HEK293 (cell line): ENCODE results near the gene ZG16.

ENCODE experiments used
- CTCF ChIA-PET: fragments of 350-600 bp; formaldehyde crosslinking; extraction: SDS; loops from one replicate; lab custom pipeline; 2021; ENCODE audit warnings: antibody characterized with exemption; lab: Yijun Ruan, JAX
- POLR2A ChIA-PET: fragments of 300-600 bp; formaldehyde crosslinking; extraction: SDS; loops from one replicate; lab custom pipeline; 2020; ENCODE audit warnings: antibody characterized with exemption, inconsistent platforms; lab: Yijun Ruan, JAX
- H3K27ac ChIP-seq: fragments of 200-500 bp; sonication (Bioruptor generic); 2 replicates; pipeline ENCODE4 v1.5.1; 2014; ENCODE audit warnings: low read depth, low read length, control low read depth, inconsistent platforms; ENCODE audit errors: extremely low read depth
- H3K36me3 ChIP-seq, 2 experiments: fragments of 200-500 bp in 1 of 2; sonication (Bioruptor generic) in 1 of 2; 1 replicate in 1 of 2; 2 replicates in 1 of 2; pipeline ENCODE4 v1.5.1; 2014 to 2017; ENCODE audit warnings: inconsistent platforms in 2 of 2, low read length in 2 of 2; ENCODE audit not compliant: control insufficient read depth in 2 of 2, insufficient read depth in 1 of 2
- H3K4me1 ChIP-seq: fragments of 200-500 bp; sonication (Bioruptor generic); 2 replicates; pipeline ENCODE4 v1.5.1; 2014; ENCODE audit warnings: mild to moderate bottlenecking, low read length, inconsistent platforms; ENCODE audit not compliant: control insufficient read depth, insufficient read depth
- H3K4me3 ChIP-seq: 2 replicates; pipeline ENCODE4 v1.5.1; 2011; ENCODE audit warnings: low read depth, mild to moderate bottlenecking, control low read depth, low read length, moderate library complexity
- H3K9me3 ChIP-seq: fragments of 200-500 bp; sonication (Bioruptor generic); 2 replicates; pipeline ENCODE4 v1.5.1; 2014; ENCODE audit warnings: low read depth, low read length, inconsistent platforms; ENCODE audit not compliant: control insufficient read depth, insufficient read depth
- GFI1B ChIP-seq: fragments of 450-650 bp; formaldehyde crosslinking; IDR thresholded peaks from 2 replicates; pipeline ENCODE4 v1.5.1; 2016; ENCODE audit warnings: missing biosample characterization, missing genetic modification characterization
- KLF8 ChIP-seq: fragments of 450-650 bp; formaldehyde crosslinking; IDR thresholded peaks from 2 replicates; pipeline ENCODE4 v1.5.1; 2016; ENCODE audit warnings: missing biosample characterization, missing genetic modification characterization
- REPIN1 ChIP-seq: fragments of 450-650 bp; formaldehyde crosslinking; IDR thresholded peaks from 2 replicates; pipeline ENCODE4 v1.5.1; 2017; ENCODE audit warnings: missing biosample characterization, missing genetic modification characterization, low read depth
- SCRT1 ChIP-seq: fragments of 450-650 bp; formaldehyde crosslinking; IDR thresholded peaks from 2 replicates; pipeline ENCODE4 v1.5.1; 2016; ENCODE audit warnings: missing biosample characterization, missing genetic modification characterization, borderline replicate concordance
- TCF7L2 ChIP-seq: IDR thresholded peaks from 2 replicates; pipeline ENCODE4 v1.6.1; 2011; ENCODE audit warnings: low read depth, mild to moderate bottlenecking, inconsistent platforms, low read length, moderate library complexity, borderline replicate concordance
- TRIM28 ChIP-seq: IDR thresholded peaks from 2 replicates; pipeline ENCODE4 v1.6.1; 2011; ENCODE audit warnings: low read length, control low read depth, borderline replicate concordance
- ZNF10 ChIP-seq: fragments of 450-650 bp; formaldehyde crosslinking; IDR thresholded peaks from 2 replicates; pipeline ENCODE4 v1.5.1; 2017; ENCODE audit warnings: missing biosample characterization, missing genetic modification characterization
- ZNF138 ChIP-seq: fragments of 450-650 bp; formaldehyde crosslinking; IDR thresholded peaks from 2 replicates; pipeline ENCODE4 v1.5.1; 2016; ENCODE audit warnings: missing biosample characterization, missing genetic modification characterization, borderline replicate concordance
- ZNF169 ChIP-seq: fragments of 450-650 bp; formaldehyde crosslinking; IDR thresholded peaks from 2 replicates; pipeline ENCODE4 v1.5.1; 2016; ENCODE audit warnings: missing biosample characterization, missing genetic modification characterization
- ZNF248 ChIP-seq: fragments of 450-650 bp; formaldehyde crosslinking; IDR thresholded peaks from 2 replicates; pipeline ENCODE4 v1.5.1; 2017; ENCODE audit warnings: missing biosample characterization, missing genetic modification characterization
- ZNF354C ChIP-seq: fragments of 450-650 bp; formaldehyde crosslinking; IDR thresholded peaks from 2 replicates; pipeline ENCODE4 v1.5.1; 2016; ENCODE audit warnings: missing biosample characterization, missing genetic modification characterization, low read depth, borderline replicate concordance
- ZNF366 ChIP-seq: fragments of 450-650 bp; formaldehyde crosslinking; conservative IDR thresholded peaks from 2 replicates; pipeline ENCODE4 v1.5.1; 2016; ENCODE audit warnings: missing biosample characterization, missing genetic modification characterization
- ZNF391 ChIP-seq: fragments of 450-650 bp; formaldehyde crosslinking; IDR thresholded peaks from 2 replicates; pipeline ENCODE4 v1.5.1; 2016; ENCODE audit warnings: low read depth, missing biosample characterization, missing genetic modification characterization, borderline replicate concordance
- ZNF426 ChIP-seq: fragments of 450-650 bp; formaldehyde crosslinking; IDR thresholded peaks from 2 replicates; pipeline ENCODE4 v1.5.1; 2017; ENCODE audit warnings: missing biosample characterization, missing genetic modification characterization, mild to moderate bottlenecking, inconsistent platforms, moderate library complexity
- ZNF473 ChIP-seq: fragments of 450-650 bp; formaldehyde crosslinking; IDR thresholded peaks from 2 replicates; pipeline ENCODE4 v1.5.1; 2017; ENCODE audit warnings: missing biosample characterization, missing genetic modification characterization
- ZNF501 ChIP-seq: fragments of 450-650 bp; formaldehyde crosslinking; IDR thresholded peaks from 2 replicates; pipeline ENCODE4 v1.5.1; 2016; ENCODE audit warnings: missing biosample characterization, missing genetic modification characterization
- ZNF510 ChIP-seq: fragments of 450-650 bp; formaldehyde crosslinking; IDR thresholded peaks from 2 replicates; pipeline ENCODE4 v1.5.1; 2018; ENCODE audit warnings: mild to moderate bottlenecking, missing genetic modification characterization, missing biosample characterization; ENCODE audit not compliant: insufficient replicate concordance
- ZNF521 ChIP-seq: fragments of 450-650 bp; formaldehyde crosslinking; IDR thresholded peaks from 2 replicates; pipeline ENCODE4 v1.5.1; 2017; ENCODE audit warnings: missing biosample characterization, mild to moderate bottlenecking, missing genetic modification characterization
- ZNF561 ChIP-seq: fragments of 450-650 bp; IDR thresholded peaks from 2 replicates; pipeline ENCODE4 v1.5.1; 2018; ENCODE audit warnings: missing biosample characterization, missing genetic modification characterization, borderline replicate concordance
- ZNF701 ChIP-seq: fragments of 450-650 bp; formaldehyde crosslinking; IDR thresholded peaks from 2 replicates; pipeline ENCODE4 v1.5.1; 2016; ENCODE audit warnings: missing biosample characterization, missing genetic modification characterization
- ZNF707 ChIP-seq: fragments of 450-650 bp; formaldehyde crosslinking; IDR thresholded peaks from 2 replicates; pipeline ENCODE4 v1.5.1; 2016; ENCODE audit warnings: missing biosample characterization, missing genetic modification characterization
- TF ChIP-seq, protein P1 (sequence below): fragments of 450-650 bp; formaldehyde crosslinking; IDR thresholded peaks from 2 replicates; pipeline ENCODE4 v1.5.1; 2017; ENCODE audit warnings: missing biosample characterization, mild to moderate bottlenecking, missing genetic modification characterization, moderate library complexity
- TF ChIP-seq, protein P2 (sequence below): fragments of 450-650 bp; formaldehyde crosslinking; IDR thresholded peaks from 2 replicates; pipeline ENCODE4 v1.5.1; 2016; ENCODE audit warnings: missing biosample characterization, missing genetic modification characterization, low read depth
- TF ChIP-seq, protein P3 (sequence below): fragments of 450-650 bp; formaldehyde crosslinking; IDR thresholded peaks from 2 replicates; pipeline ENCODE4 v1.5.1; 2017; ENCODE audit warnings: missing biosample characterization, missing genetic modification characterization
- TF ChIP-seq, protein P4 (sequence below): fragments of 450-650 bp; formaldehyde crosslinking; IDR thresholded peaks from 2 replicates; pipeline ENCODE4 v1.5.1; 2016; ENCODE audit warnings: missing biosample characterization, missing genetic modification characterization

ZG16 gene

DNA sequence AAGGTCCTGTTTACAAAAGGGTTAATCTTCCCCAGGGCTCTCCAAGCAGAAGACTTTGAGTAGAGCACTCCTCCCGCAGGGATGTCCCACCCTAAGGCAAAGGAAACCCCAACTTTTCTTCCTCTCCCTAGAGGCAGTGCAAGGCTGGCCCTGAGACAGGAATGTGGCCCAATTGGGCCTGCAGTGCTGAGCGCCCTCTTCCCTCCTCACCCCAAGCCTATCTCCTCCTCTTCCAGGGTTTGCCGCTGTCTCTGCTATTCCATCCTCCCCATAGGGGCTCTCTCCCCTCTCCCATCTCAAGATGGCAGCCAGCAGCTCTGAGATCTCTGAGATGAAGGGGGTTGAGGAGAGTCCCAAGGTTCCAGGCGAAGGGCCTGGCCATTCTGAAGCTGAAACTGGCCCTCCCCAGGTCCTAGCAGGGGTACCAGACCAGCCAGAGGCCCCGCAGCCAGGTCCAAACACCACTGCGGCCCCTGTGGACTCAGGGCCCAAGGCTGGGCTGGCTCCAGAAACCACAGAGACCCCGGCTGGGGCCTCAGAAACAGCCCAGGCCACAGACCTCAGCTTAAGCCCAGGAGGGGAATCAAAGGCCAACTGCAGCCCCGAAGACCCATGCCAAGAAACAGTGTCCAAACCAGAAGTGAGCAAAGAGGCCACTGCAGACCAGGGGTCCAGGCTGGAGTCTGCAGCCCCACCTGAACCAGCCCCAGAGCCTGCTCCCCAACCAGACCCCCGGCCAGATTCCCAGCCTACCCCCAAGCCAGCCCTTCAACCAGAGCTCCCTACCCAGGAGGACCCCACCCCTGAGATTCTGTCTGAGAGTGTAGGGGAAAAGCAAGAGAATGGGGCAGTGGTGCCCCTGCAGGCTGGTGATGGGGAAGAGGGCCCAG is 34.9 kb downstream of the ZG16 start:
- Histone ChIP-seq H3K36me3 (peaks cover 7 to 31% of the 10 kb centered on the region in 2 experiments), H3K9me3 (no peaks in the 10 kb centered on the region), H3K27ac (no peak overlapping the region; the same call in 1 of the 2 replicates), H3K4me3 (peak overlapping the region; percentile 53), H3K4me1 (peaks cover 11% of the 10 kb centered on the region)
- ChIA-PET POLR2A (interaction anchor here (0.9 to 1.4 kb wide), 2 partner anchors 8 to 22 kb away, joined by 3 to 6 read pairs; partner anchors contain the start of genes KIF22 and MVP), CTCF (interaction anchor here (0.6 to 1.2 kb wide), 3 partner anchors 12 to 36 kb away, joined by 3 to 5 read pairs (median 4); no protein-coding TSS in a partner anchor)
- TF ChIP-seq TCF7L2: no peak
- no peak for TF ChIP-seq ZNF391 (tag by site-specific recombination)
- no peak for TF ChIP-seq ZNF701
- TF ChIP-seq ZNF10 (tag by site-specific recombination): no peak
- TF ChIP-seq, protein P1, sequence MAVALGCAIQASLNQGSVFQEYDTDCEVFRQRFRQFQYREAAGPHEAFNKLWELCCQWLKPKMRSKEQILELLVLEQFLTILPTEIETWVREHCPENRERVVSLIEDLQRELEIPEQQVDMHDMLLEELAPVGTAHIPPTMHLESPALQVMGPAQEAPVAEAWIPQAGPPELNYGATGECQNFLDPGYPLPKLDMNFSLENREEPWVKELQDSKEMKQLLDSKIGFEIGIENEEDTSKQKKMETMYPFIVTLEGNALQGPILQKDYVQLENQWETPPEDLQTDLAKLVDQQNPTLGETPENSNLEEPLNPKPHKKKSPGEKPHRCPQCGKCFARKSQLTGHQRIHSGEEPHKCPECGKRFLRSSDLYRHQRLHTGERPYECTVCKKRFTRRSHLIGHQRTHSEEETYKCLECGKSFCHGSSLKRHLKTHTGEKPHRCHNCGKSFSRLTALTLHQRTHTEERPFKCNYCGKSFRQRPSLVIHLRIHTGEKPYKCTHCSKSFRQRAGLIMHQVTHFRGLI (tag by site-specific recombination): no peak
- TF ChIP-seq, protein P2, sequence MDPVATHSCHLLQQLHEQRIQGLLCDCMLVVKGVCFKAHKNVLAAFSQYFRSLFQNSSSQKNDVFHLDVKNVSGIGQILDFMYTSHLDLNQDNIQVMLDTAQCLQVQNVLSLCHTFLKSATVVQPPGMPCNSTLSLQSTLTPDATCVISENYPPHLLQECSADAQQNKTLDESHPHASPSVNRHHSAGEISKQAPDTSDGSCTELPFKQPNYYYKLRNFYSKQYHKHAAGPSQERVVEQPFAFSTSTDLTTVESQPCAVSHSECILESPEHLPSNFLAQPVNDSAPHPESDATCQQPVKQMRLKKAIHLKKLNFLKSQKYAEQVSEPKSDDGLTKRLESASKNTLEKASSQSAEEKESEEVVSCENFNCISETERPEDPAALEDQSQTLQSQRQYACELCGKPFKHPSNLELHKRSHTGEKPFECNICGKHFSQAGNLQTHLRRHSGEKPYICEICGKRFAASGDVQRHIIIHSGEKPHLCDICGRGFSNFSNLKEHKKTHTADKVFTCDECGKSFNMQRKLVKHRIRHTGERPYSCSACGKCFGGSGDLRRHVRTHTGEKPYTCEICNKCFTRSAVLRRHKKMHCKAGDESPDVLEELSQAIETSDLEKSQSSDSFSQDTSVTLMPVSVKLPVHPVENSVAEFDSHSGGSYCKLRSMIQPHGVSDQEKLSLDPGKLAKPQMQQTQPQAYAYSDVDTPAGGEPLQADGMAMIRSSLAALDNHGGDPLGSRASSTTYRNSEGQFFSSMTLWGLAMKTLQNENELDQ (tag by site-specific recombination): no peak
- no peak for TF ChIP-seq ZNF169 (tag by site-specific recombination)
- no peak for TF ChIP-seq ZNF521
- no peak for TF ChIP-seq ZNF510 (tag by site-specific recombination)
- no peak for TF ChIP-seq KLF8 (tag by site-specific recombination)
- TF ChIP-seq GFI1B (tag by site-specific recombination): no peak
- TF ChIP-seq, protein P3, sequence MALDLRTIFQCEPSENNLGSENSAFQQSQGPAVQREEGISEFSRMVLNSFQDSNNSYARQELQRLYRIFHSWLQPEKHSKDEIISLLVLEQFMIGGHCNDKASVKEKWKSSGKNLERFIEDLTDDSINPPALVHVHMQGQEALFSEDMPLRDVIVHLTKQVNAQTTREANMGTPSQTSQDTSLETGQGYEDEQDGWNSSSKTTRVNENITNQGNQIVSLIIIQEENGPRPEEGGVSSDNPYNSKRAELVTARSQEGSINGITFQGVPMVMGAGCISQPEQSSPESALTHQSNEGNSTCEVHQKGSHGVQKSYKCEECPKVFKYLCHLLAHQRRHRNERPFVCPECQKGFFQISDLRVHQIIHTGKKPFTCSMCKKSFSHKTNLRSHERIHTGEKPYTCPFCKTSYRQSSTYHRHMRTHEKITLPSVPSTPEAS (tag by site-specific recombination): no peak
- TF ChIP-seq ZNF501 (tag by site-specific recombination): no peak
- TF ChIP-seq ZNF248 (tag by site-specific recombination): no peak

DNA sequence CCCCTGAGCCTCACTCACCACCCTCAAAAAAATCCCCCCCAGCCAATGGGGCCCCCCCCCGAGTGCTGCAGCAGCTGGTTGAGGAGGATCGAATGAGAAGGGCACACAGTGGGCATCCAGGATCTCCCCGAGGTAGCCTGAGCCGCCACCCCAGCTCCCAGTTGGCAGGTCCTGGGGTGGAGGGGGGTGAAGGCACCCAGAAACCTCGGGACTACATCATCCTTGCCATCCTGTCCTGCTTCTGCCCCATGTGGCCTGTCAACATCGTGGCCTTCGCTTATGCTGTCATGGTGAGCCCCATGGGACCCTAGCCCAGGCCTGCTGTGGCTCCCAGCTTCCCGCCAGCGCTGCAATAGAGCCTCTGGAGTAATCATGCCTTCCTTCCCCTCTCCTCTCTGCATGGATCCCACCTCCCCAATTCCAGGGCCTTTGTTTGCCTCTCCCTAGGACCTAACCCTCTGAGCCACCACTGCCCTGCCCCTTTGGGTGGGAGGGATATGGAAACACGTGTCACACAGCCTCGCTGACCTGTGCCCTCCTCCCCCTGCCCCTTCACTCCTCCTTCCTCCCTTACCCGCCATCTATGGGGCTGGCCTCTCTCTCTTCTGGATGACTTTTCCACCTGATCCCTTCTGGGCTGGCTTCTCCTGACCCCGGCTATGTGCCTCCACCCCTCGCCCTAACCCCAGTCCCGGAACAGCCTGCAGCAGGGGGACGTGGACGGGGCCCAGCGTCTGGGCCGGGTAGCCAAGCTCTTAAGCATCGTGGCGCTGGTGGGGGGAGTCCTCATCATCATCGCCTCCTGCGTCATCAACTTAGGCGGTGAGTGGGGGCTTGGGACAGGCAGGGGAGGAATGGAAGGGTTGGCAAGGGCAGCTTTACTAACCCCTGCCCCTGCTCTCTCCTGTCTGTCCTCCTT is 35.8 kb downstream of the ZG16 start:
- H3K27ac ChIP-seq: no peak overlapping the region
- peaks cover 16 to 31% of the 10 kb centered on the region in 2 experiments for H3K36me3 ChIP-seq
- H3K4me1 ChIP-seq: peaks cover 11% of the 10 kb centered on the region
- POLR2A ChIA-PET: interaction anchor here (0.7 kb wide), 1 partner anchor 112 kb away, joined by 6 read pairs; the partner anchor contains the start of gene KCTD13
- H3K9me3 ChIP-seq: no peaks in the 10 kb centered on the region
- CTCF ChIA-PET: interaction anchor here (0.6 to 1.3 kb wide), 3 partner anchors 12 to 1172 kb away, joined by 3 to 5 read pairs (median 4); no protein-coding TSS in a partner anchor
- TF ChIP-seq ZNF707 (tag by site-specific recombination) (no peak), ZNF366 (tag by site-specific recombination) (no peak), ZNF426 (tag by site-specific recombination) (no peak), SCRT1 (no peak), TRIM28 (no peak), ZNF354C (tag by site-specific recombination) (no peak), ZNF701 (no peak), ZNF473 (tag by site-specific recombination) (no peak), ZNF138 (tag by site-specific recombination) (no peak), REPIN1 (no peak), ZNF561 (tag by site-specific recombination) (no peak)
- TF ChIP-seq, protein P4, sequence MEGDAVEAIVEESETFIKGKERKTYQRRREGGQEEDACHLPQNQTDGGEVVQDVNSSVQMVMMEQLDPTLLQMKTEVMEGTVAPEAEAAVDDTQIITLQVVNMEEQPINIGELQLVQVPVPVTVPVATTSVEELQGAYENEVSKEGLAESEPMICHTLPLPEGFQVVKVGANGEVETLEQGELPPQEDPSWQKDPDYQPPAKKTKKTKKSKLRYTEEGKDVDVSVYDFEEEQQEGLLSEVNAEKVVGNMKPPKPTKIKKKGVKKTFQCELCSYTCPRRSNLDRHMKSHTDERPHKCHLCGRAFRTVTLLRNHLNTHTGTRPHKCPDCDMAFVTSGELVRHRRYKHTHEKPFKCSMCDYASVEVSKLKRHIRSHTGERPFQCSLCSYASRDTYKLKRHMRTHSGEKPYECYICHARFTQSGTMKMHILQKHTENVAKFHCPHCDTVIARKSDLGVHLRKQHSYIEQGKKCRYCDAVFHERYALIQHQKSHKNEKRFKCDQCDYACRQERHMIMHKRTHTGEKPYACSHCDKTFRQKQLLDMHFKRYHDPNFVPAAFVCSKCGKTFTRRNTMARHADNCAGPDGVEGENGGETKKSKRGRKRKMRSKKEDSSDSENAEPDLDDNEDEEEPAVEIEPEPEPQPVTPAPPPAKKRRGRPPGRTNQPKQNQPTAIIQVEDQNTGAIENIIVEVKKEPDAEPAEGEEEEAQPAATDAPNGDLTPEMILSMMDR (tag by site-specific recombination): no peak
- H3K4me3 ChIP-seq: no peak overlapping the region
